HG02852 (cell line): Measurements from ENCODE around the gene R3HDML.

ENCODE experiments used
- ATAC-seq: cut with Tn5 transposase; IDR thresholded peaks from one replicate; pipeline ENCODE4 v1.9.1; 2021; ENCODE audit warnings: mild to moderate bottlenecking, moderate library complexity; ENCODE audit not compliant: unreplicated experiment

Gene R3HDML

GRCh38 chr20:44361021-44361420 is 24.2 kb downstream of the R3HDML start:
- ATAC-seq = no peak

DNA sequence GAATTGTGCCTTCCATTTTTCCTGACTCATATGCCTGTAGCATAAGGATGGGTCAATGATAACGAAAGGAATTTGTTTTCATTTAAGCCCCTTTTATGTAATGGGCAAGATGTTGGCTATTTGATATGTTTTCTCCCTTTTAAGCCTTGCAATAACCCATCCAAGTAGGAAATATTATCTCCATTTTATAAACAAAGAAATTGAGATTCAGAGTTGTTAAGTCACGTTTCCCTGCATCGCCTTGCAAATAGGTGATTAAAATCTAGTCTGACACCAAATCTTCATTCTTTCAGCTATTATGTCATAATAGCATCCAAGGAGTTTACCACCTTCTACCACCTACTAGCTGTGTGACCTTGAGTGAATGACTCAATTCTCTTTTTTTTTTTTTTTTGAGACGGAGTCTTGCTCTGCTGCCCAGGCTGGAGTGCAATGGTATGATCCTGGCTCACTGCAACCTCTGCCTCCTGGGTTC is 25.7 kb downstream of the R3HDML start:
- ATAC-seq = no peak

DNA sequence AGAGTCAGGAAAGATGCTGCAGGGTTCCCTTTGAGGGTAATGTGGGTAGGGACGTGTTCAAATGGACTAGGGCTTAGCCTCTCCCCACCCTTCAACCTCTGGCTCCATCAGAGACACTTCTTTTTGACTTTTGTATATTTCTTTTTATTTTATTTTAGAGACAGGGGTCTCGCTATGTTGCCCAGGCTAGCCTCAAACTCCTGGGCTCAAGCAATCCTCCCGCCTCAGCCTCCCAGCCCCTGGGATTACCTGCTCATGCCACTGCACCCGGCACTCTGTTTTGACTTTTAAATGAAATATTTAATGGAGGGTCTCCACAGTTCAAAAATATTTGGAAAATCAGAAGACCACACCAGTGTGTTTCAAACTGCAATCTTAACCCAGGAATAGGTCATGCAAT is 27.2 kb downstream of the R3HDML start:
- no peak for ATAC-seq

- ATAC-seq = no peak
Measured at GRCh38 chr20:44364780-44365179, 27.9 kb downstream of the R3HDML start.

DNA sequence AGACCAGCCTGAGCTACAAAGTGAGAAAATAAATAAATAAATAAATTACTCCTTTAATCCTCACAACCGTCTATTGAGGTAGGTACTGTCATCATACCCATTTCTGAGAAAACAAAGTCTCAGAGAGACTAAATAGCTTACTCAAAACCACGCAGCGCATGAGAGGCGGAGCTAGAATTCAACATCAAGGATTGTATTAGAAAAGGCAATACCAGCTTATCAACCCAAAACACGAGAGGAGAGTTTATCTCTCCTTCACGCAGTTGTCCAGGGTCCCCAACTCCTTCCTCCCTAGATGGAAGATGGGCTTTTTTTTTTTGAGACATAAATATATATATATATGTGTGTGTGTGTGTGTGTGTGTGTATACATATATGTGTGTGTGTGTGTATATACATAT is 30.9 kb downstream of the R3HDML start:
- ATAC-seq = no peak

- no peak for ATAC-seq
Measured at GRCh38 chr20:44370639-44371218, 33.9 kb downstream of the R3HDML start.

DNA sequence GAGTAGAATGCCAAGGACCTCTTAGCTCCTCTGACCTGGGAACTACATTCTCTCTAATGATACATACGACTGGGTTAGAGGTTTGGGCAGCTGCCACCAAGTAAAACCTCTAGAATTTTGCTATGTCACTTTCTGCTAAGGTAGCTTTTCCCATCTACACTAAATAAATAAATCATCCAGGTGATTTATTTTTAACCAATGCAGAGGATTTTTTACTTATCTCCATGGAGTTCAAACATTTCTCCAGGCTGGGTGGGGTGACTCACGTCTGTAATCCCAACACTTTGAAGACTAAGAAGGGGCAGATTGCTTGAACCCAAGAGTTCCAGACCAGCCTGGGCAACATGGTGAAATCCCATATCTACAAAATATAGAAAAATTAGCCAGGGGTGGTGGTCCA is 45.8 kb downstream of the R3HDML start:
- no peak for ATAC-seq

DNA sequence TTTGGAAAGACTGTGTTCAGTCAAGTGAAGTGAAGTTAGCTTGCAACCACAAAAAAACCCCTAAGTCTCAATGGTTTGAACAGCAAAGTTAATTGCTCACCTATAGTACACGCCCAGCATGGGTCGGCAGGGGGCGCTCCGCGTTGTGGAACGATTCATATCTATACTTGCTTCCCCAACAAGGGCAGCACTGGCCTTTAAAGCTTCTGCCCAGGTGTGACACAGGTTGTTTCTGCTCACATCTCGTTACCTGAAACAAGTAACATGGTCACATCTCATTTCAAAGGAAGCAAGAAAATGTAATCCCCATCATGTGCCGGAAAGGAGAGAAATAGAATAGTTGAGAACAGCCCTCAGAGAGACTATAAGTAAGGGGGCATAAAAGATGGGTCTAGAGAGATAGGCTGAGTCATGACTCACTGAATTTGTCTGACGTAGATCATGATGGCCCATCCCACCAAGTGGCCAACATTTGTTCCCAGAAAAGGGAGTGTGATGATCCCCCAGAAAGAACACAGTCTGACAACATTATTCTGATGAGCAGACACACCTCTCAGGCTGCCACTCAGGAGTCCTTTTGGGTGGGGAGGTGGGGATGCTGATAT is 47.7 kb downstream of the R3HDML start:
- peak; percentile 45 for ATAC-seq

DNA sequence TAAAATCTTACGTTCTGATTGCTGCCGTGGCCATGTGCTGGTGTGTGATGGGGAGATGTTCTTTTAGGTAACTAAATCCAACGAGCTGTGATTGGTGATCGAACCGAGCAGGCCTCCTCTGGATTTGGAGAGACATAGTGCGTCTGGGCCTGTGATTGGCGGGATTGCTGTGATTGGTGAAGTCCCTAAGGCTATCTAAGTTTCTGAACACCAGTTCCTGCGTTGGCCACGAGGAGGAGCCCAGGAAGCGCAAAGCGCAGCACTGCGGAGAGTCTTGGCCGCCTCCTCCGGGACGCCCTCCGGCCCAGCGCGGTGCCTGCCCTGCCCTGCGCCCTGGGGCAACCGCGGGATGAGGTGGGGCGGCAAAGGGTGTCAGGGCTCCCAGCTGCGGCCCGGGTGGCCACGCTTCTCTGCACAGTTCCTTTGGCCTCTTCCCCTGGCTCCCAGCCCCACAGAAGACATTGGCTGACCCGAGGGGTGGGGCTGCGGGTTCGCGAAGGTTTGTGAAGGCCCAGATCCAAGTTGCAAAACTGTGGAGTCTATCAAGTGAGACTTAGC is 51.7 kb downstream of the R3HDML start:
- peak; percentile 59 for ATAC-seq

DNA sequence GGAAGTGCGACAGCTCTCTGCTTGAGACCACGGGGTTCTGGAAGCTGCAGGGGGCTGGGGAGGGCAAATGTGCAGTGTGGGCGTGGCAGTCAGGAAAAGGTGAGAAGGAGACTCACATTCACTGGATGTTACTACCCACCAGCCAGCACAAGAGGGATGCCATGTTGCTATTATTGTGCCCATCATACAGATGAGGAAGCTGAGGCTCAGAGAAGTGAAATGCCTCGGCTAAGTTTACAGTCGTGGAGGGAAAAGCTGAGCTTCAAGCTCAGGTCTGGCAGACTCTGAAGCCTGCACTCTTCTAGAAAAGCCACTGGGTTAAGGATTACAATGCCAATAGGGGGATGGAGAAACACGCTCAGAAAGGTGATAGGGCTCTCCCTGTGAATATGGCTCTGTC is 53.0 kb downstream of the R3HDML start:
- ATAC-seq = no peak

GRCh38 chr20:44390280-44390679 is 53.4 kb downstream of the R3HDML start:
- ATAC-seq = no peak

DNA sequence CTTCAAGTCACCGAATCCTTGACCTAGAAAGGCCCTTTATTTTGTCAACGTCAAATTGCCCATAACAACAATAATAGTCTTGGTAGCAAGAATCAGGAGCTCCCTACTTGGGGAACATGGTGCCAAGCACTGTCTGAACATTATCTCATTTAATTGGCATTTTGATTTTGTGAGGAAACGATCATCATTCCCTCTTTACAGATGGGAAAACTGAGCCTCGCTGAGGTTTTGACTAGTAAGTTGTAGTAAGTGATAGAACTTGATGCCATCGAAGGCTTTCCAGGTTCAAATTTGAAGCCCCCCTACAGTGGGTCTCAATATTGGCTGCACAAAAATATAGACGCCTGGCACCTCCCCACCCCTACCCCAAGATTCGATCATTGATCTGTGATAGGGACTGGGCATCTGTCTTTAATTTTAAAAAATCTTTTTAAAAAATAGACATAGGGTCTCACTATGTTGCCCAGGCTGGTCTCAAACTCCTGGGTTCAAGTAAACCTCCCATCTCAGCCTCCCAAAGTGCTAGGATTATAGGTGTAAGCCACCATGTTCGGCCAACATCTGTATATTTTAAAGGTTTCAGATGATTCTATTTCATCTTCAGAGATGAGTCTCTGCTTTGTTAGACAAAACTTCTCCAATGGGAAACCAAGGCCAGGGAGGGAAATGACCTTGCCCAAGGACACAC is 55.4 kb downstream of the R3HDML start:
- ATAC-seq = no peak

DNA sequence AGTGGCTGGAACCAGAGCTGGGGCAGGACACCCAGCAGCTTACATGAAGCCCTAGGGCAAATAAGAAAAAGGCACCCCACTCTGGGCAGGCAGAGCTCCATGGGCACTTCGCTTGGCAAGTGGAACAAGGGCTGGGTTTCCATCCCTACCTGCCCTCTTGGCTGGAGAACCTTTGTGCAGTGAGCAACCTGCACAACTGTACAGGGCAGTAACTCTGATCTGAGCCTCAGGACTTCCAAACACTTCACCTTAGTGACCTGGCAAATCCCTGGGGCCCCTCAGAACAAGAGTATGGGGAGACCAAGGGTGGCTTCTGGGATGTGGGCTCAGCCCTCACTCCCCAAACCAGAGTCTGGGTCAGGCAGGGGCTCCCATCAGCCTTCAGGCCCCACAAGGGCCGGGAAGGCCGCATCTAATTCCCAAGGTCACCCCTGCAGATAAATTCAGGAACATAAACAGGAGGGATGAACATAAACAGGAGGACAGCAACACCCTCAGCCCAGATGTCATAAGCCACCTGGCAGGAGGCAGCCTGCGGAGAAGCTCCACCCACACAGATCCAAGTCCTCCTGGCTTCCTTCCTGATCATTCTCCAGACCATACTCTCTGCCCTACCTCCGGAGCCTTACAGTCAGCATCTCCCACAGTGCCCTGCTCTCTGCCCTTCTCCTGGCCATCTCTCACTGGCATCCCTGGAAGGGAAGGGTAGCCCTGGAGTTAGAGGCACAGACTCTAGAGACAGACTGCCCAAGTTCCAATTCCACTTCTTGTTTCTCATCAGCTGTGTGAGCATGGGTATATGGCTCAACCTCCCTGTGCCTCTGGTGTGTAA is 56.1 kb downstream of the R3HDML start:
- ATAC-seq = no peak

DNA sequence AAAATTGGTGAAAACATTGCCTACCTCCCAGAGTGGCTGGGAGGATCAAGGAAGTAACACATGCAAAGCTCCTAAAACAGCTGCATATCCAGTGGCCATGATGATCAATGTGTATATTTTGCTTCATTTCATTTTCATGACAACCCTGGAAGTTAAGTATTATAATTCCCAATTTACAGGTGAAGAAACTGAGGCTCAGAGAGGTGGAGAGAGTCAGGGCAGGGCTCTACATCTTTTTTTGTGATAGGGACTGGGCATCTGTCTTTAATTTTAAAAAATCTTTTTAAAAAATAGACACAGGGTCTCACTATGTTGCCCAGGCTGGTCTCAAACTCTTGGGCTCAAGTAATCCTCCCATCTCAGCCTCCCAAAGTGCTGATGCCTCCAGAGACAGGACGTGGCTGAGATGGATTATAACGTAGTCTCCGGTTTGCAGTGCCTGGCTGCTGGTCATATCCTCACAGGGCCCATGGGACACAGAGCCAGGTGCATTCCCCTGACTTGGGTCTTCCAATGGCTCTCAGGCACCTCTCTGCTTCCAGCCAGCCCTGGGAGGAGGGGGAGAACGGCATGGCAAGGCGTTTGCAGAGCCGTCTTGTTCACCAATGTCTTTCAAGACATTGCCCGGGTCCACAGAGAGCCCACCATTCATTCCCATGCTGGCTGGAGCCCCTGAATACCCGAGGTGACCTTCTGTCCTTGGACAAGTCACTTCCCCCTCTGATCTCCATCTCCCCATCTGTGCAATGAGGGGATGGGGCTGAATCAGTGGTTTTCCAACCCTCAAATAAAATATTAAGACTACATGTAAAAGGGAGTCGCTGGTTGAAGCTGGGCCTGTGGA is 57.0 kb downstream of the R3HDML start:
- no peak for ATAC-seq

GRCh38 chr20:44394452-44394701 is 57.5 kb downstream of the R3HDML start:
- ATAC-seq = no peak

DNA sequence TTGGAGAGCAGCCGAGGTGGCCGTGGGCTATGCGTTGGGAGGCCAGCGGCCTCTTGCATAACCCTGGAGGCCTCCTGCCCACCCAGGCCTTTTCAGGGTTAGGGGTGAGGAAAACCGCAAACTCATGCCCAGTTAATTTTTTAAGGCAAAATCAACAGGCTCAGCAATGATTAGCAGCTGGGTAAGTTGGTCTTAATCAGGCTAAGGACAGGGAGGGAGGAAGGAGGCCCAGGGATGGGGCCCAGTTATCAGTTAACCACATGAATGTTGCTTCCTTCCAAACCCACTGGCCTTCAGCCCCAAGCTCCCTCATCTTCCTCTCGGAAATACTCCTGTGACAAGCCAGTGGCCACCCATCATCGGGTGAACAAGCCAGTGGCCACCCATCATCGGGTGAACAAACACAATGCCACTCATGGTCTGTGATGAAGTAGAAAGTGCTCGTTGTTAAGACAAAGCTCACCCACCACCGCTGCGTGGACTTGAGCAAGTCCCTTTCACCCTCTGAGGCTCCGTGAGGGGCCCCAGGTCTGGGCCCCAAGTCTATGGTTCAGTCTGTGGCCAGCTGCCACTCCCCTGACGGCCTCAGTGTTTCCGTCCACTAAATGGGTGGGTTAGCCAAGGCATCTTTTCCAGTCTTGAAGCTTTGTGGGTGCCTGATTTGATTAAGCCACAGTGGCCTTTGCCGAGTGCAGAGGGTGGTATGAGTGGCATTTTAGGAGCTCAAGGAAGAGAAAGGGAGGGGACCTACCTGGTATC is 58.0 kb downstream of the R3HDML start:
- no peak for ATAC-seq

GRCh38 chr20:44395461-44396340 is 58.9 kb downstream of the R3HDML start:
- ATAC-seq = no peak

DNA sequence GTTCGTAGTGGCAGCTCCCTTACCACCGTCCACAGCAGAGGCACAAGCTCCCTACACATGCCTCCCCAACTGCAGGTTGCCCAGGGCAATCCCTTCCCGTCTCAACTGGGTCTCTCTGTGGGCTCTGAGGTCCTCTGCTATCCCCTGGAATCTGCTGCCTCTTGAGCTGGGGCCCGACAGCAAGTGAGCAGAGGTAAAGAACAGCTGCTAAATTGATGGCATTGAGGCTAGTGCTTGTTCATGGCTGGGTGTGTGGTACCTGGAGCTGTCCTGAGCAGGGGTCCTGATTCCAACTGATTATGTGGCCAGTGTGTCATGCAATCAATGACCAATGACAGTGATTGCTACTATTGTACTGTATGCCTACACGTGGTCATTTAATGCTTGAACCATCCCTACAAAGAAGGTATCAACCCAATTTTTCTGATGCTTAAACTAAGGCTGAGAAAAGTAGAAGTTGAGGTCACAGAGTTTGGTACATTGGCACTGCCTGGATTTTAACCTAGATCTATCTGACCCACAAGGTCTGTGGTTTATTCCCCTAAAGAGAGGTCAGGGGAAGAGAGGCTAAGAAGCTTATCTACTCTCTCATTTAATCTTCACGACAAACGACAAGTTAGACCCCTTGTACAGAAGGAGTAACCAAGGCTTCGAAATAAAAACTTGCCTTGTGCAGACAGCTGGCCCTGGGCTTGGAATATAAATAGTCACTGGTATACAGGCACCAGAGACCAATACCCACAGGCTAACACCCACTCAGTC is 59.7 kb downstream of the R3HDML start:
- ATAC-seq = no peak
